HG03432 (cell line): ENCODE data around the gene ARHGAP21.

Experiments
- ATAC-seq: cut with Tn5 transposase; IDR thresholded peaks from one replicate; pipeline ENCODE4 v1.9.1; 2021; ENCODE audit warnings: mild to moderate bottlenecking, moderate library complexity; ENCODE audit not compliant: unreplicated experiment

The ARHGAP21 gene

GRCh38 chr10:24544776-24545175 lies 178.9 kb downstream of the ARHGAP21 start:
- no peak for ATAC-seq

- no peak for ATAC-seq
These were observed 181.1 kb downstream of the ARHGAP21 start for GRCh38 chr10:24542314-24543270.

GRCh38 chr10:24541239-24541753 lies 182.4 kb downstream of the ARHGAP21 start:
- ATAC-seq: no peak

GRCh38 chr10:24536636-24537035 lies 187.1 kb downstream of the ARHGAP21 start:
- ATAC-seq: no peak

GRCh38 chr10:24533981-24534380 lies 189.7 kb downstream of the ARHGAP21 start:
- ATAC-seq: no peak
